ENCODE data around the gene PANX1.

Gene PANX1

GRCh38 chr11:94186342-94187203 is 57.9 kb downstream of the PANX1 start:
- DNase-seq: no peak

DNA sequence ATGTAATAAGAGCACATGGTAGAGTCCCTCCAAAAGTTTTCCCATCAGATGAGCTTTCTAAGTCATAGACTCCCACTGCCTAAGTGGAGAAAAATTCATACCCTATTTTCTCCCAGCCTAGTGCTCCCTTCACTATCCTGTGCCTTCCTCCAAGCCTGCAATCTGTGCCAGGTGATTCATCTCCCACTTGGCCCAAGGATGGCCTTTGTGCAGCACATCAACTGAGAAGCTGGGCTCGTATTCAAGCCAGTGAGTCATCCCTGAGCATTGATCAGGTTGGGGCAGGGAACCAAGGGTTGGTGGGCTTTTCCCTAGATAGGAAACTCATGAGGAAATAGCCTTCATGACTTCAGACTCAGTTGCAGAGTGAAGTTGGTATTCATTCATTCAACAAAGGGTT is 64.6 kb downstream of the PANX1 start:
- peak; percentile 50 for DNase-seq

- DNase-seq: no peak
Measured at GRCh38 chr11:94194712-94195111, 66.1 kb downstream of the PANX1 start.

DNA sequence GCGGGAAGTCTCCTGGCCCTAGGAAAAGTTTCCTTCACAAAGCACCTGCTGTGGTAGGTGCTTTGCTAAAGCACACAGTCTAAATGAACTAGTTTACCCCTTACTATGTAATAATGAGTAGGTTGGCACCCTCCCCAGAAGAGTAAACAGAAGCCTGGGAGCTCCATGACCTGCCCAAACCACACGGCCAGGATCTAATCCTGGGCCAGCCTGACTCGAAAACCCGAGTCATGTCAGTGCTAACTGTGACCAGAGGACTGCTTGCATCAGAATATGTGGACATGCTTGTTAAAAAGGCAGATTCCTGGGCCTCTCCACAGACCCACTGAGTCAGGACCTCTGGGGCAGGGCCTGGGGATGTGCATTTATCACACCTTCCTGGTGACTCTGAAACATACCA is 67.7 kb downstream of the PANX1 start:
- no peak for DNase-seq

GRCh38 chr11:94198718-94199117 is 70.1 kb downstream of the PANX1 start:
- no peak for DNase-seq

GRCh38 chr11:94199136-94200130 is 70.8 kb downstream of the PANX1 start:
- DNase-seq: no peak

GRCh38 chr11:94201004-94201465 is 72.4 kb downstream of the PANX1 start:
- DNase-seq: peak; percentile 59

- DNase-seq: no peak
Measured at GRCh38 chr11:94203070-94203469, 74.4 kb downstream of the PANX1 start.

DNA sequence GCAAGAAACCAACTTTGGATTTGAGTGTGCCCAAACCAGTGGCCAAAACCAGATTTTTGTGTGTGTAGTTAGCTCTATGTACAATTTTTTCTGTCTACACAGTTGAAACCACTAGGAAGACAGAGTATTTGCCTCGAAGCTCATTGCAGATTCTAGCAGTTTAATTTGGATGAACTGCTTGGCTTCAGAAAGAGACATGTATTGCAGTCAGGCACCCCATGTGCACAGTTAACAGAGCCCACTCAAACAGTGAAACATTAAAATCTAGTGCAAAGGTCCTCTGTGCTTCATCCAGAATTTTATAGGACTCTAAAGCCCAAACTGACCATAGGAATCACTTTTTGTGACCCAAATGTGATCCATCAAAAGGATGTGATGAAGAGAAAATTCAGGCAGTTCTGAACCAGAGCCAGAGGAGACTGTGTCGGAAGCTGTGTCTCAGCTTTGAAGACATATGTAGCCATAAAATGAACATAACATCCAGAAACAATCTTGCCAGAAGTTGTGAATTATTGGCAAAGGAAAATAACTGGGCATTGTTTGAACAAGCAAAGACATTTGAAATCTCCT is 82.7 kb downstream of the PANX1 start:
- no peak for DNase-seq

GRCh38 chr11:94212898-94213297 is 84.3 kb downstream of the PANX1 start:
- DNase-seq: no peak

DNA sequence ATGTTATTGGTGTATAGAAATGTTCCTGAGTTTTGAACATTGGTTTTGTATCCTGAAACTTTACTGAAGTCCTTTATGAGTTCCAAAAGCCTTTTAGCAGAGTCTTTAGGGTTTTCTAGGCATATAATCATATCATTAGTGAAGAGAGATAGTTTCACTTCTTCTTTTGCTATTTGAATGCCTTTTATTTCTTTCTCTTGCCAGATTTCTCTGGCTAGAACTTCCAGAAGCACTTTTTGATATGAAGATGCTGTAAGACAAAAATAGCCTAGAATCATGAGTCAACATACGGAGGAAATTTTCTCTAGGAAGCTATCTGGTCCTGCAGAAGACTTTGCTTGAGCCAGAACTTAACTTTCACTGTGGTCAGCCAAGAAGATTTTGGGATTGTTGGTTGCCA is 89.1 kb downstream of the PANX1 start:
- DNase-seq: no peak

- no peak for DNase-seq
Measured at GRCh38 chr11:94218372-94218771, 89.7 kb downstream of the PANX1 start.

- no peak for DNase-seq
Measured at GRCh38 chr11:94219771-94220170, 91.1 kb downstream of the PANX1 start.

GRCh38 chr11:94224078-94224477 is 95.4 kb downstream of the PANX1 start:
- no peak for DNase-seq

Data from kidney glomerular epithelial cell (primary cell).